Heart left ventricle (tissue), 16 donors: Measurements from ENCODE around the gene RXFP3. TPM values are rescaled to one million over a fixed set of nuclear protein-coding genes. Genes with fewer than 3 reads are reported as not detected.

Experiments used
- ATAC-seq, 4 donors: fragments of 200-7000 bp; cut with Tn5 transposase; one replicate each; pipeline ENCODE4 v1.9.1; 2020 to 2022; ENCODE audit warnings: moderate library complexity in 4 of 4, mild to moderate bottlenecking in 3 of 4, moderate number of reproducible peaks in 1 of 4
- DNase-seq, 5 donors: peaks; one replicate each; pipeline ENCODE4 v3.0.0-alpha.2; 2020
- H3K27ac ChIP-seq, 12 donors: fragments of 200-600 bp; sonication (generic) in 4 of 12; one replicate each; pipeline versions ENCODE4 v1.5.0 to v1.8.0; 2016 to 2022; ENCODE audit warnings: mild to moderate bottlenecking in 2 of 12
- H3K27me3 ChIP-seq, 9 donors: fragments of 200-600 bp; sonication (generic) in 2 of 9; one replicate each; pipeline versions ENCODE4 v1.5.1 to v1.8.0; 2016 to 2022; ENCODE audit warnings: mild to moderate bottlenecking in 3 of 9
- H3K36me3 ChIP-seq, 9 donors: fragments of 200-600 bp; sonication (generic) in 2 of 9; one replicate each; pipeline versions ENCODE4 v1.5.0 to v1.8.0; 2018 to 2022; ENCODE audit warnings: mild to moderate bottlenecking in 2 of 9
- H3K4me1 ChIP-seq, 12 donors: fragments of 200-600 bp; sonication (generic) in 4 of 12; one replicate each; pipeline versions ENCODE4 v1.5.0 to v1.8.0; 2016 to 2022; ENCODE audit warnings: mild to moderate bottlenecking in 3 of 12
- H3K4me3 ChIP-seq, 12 donors: fragments of 200-600 bp; sonication (generic) in 4 of 12; one replicate each; pipeline versions ENCODE4 v1.5.0 to v1.8.0; 2017 to 2022; ENCODE audit warnings: mild to moderate bottlenecking in 9 of 12, moderate library complexity in 4 of 12
- H3K9me3 ChIP-seq, 12 donors: fragments of 200-600 bp; sonication (generic) in 4 of 12; one replicate each; pipeline versions ENCODE4 v1.5.0 to v1.8.0; 2016 to 2022; ENCODE audit warnings: mild to moderate bottlenecking in 1 of 12
- POLR2A ChIP-seq, 2 donors: fragments of 450-650 bp; IDR thresholded peaks; one replicate each; pipeline ENCODE4 v1.6.1; 2017; ENCODE audit warnings: antibody characterized with exemption in 2 of 2, mild to moderate bottlenecking in 2 of 2, moderate library complexity in 2 of 2
- WGBS, 4 donors: extraction: QIAGEN DNeasy Blood & Tissue Kit in 2 of 4; methylation state at CpG; one replicate each; pipeline versions ENCODE4 v1.1.5 to v1.1.7; 2013 to 2018; 5-methylcytosine and 5-hydroxymethylcytosine counted together
- intact Hi-C, 10 donors: fragments of 100-400 bp; cut with DNase I; formaldehyde crosslinking; loops; one replicate each; pipeline versions ENCODE4 v1.11.1 to v1.14.2; 2022
- long read RNA-seq, 3 donors: library from polyadenylated mRNA; unstranded; transcript quantifications; one replicate each; pipeline ENCODE4 v2.0.0, GENCODE V29; 2020 to 2021
- polyA plus RNA-seq, 2 donors: library from polyadenylated mRNA; stranded (reverse); fragments of 200-250 nt; gene quantifications; one replicate each; pipeline ENCODE4 v1.2.3, GENCODE V29; 2013
- total RNA-seq, 9 donors: library from RNA; depleted of rRNA in 2 of 9; stranded (reverse); fragments of >200 nt in 2 of 9; fragmentation: NEBNext Ultra II Directional in 3 of 9; extraction: Animal tissue kit (Norgen Biotek cat#: 25700) in 3 of 9; gene quantifications; one replicate each; pipeline versions ENCODE4 v1.1.0 to v1.2.4, GENCODE V29; 2016 to 2023
- TF ChIP-seq, protein P1 (sequence below), 12 donors: fragments of 200-600 bp; sonication (generic) in 4 of 12; IDR thresholded peaks; one replicate each; pipeline versions ENCODE4 v1.5.0 to v1.8.0; 2018 to 2022; ENCODE audit warnings: antibody characterized with exemption in 12 of 12, mild to moderate bottlenecking in 5 of 12
- donor health status: ischemic (EF 13 %, LVEDD 7.1; RV severe dilation, severe dysfunction).
- donor health status: healthy with polysubstance abuse.
- donor health status: DM: no; HTN: yes; CAD: no.
- donor health status: DM: no; HTN: no; CAD: no.
- donor health status: ischemic (EF 25% LVEDD 6.9; RV normal size, moderate dysfunction).
- donor health status: ischemic (EF 25% LVEDD 5.7; RV mildly dilated, moderate dysfunction).
- donor health status: healthy.
- donor health status: DM: yes; HTN: yes; CAD: no.
- donor health status: ischemic (EF 35%, LVEDD 5.7; RV mildly dilated, moderate dysfunction).
- donor health status: nonischemic (EF 11% LVEDD 7.7; RV severe dilation, severe dysfunction).
- donor health status: DM: yes; HTN: yes; CAD: no.
- donor health status: PGD.
- donor health status: ischemic (EF 29% LVEDD 5.4; RV normal size, mild dysfunction).
- donor health status: nonischemic (EF 23%, LVEDD 6.1; RV moderate dilation, normal function).

The RXFP3 gene, protein sequence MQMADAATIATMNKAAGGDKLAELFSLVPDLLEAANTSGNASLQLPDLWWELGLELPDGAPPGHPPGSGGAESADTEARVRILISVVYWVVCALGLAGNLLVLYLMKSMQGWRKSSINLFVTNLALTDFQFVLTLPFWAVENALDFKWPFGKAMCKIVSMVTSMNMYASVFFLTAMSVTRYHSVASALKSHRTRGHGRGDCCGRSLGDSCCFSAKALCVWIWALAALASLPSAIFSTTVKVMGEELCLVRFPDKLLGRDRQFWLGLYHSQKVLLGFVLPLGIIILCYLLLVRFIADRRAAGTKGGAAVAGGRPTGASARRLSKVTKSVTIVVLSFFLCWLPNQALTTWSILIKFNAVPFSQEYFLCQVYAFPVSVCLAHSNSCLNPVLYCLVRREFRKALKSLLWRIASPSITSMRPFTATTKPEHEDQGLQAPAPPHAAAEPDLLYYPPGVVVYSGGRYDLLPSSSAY
- total RNA-seq (not detected), polyA plus RNA-seq (under 1 TPM in 1 of 2 donors, not detected in 1; 0.03 TPM)
- long read RNA-seq, donor 1 = 0 reads
- long read RNA-seq, donor 2 = 0 reads
- long read RNA-seq, donor 3 = 0 reads

DNA sequence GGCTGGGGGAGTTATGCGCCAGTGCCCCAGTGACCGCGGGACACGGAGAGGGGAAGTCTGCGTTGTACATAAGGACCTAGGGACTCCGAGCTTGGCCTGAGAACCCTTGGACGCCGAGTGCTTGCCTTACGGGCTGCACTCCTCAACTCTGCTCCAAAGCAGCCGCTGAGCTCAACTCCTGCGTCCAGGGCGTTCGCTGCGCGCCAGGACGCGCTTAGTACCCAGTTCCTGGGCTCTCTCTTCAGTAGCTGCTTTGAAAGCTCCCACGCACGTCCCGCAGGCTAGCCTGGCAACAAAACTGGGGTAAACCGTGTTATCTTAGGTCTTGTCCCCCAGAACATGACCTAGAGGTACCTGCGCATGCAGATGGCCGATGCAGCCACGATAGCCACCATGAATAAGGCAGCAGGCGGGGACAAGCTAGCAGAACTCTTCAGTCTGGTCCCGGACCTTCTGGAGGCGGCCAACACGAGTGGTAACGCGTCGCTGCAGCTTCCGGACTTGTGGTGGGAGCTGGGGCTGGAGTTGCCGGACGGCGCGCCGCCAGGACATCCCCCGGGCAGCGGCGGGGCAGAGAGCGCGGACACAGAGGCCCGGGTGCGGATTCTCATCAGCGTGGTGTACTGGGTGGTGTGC lies at the start of gene RXFP3:
TSS of gene RXFP3 (plus strand) at position 6 of the 636 bp plus-strand sequence. CDS start at position 361, 355 bp downstream.
- intact Hi-C loops = loop anchor here in 5 of 10 donors (10.0 kb wide), 2 partner anchors 462 to 502 kb away; no protein-coding TSS in a partner anchor
- Histone ChIP-seq H3K36me3 (no peaks in the 10 kb centered on the region), H3K4me1 (peaks cover 0 to 24% (median 8%) of the 10 kb centered on the region in 12 donors), H3K27me3 (peaks cover 19 to 64% (median 44%) of the 10 kb centered on the region in 9 donors), H3K4me3 (peak within 1 kb of the TSS; percentile 6 to 55 (median 38)), H3K9me3 (no peaks in the 10 kb centered on the region), H3K27ac (no peak within 1 kb of the TSS)
- 3 to 5% (median 5%) methylated on average over 16 to 45 of the region's 45 CpGs for WGBS, 4 donors
- TF ChIP-seq, protein P1, sequence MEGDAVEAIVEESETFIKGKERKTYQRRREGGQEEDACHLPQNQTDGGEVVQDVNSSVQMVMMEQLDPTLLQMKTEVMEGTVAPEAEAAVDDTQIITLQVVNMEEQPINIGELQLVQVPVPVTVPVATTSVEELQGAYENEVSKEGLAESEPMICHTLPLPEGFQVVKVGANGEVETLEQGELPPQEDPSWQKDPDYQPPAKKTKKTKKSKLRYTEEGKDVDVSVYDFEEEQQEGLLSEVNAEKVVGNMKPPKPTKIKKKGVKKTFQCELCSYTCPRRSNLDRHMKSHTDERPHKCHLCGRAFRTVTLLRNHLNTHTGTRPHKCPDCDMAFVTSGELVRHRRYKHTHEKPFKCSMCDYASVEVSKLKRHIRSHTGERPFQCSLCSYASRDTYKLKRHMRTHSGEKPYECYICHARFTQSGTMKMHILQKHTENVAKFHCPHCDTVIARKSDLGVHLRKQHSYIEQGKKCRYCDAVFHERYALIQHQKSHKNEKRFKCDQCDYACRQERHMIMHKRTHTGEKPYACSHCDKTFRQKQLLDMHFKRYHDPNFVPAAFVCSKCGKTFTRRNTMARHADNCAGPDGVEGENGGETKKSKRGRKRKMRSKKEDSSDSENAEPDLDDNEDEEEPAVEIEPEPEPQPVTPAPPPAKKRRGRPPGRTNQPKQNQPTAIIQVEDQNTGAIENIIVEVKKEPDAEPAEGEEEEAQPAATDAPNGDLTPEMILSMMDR (IDR thresholded peaks at IDR 0.05) = peak in 1 of 12 donors; percentile 4
- no peak for TF ChIP-seq POLR2A (IDR thresholded peaks at IDR 0.05)
- DNase-seq (peak in 2 of 5 donors; percentile 30 to 62), ATAC-seq (peak in 3 of 4 donors; percentile 42 to 60 (median 56))

DNA sequence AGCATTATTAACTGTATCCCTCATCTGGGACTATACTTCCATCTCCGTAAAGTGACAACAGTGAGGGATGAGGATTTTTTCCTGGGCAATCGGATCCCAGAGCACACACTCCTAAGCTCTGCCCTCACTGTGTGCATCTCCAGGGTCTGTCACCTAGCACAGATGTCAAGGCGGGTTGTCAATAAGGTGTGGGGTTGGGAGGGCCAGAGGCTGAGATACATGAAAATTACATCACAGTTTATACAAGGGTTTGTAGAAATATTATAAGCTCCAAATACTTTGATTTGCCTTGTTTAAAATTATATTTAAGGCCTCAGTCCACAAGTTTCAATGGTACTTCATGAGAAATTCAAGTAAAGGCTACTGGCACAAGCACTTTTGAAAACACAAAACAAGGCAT lies 48.9 kb upstream of the RXFP3 start:
- 74 to 87% (median 84%) methylated on average over 3 of the region's 3 CpGs for WGBS, 4 donors
- no peaks in the 10 kb centered on the region for H3K36me3 ChIP-seq
- no peak for TF ChIP-seq POLR2A (IDR thresholded peaks at IDR 0.05)
- TF ChIP-seq, protein P1 (IDR thresholded peaks at IDR 0.05) = no peak
- intact Hi-C loops = loop anchor here in 1 of 10 donors (5.0 kb wide), 1 partner anchor 35 kb away; no protein-coding TSS in a partner anchor
- no peaks in the 10 kb centered on the region for H3K9me3 ChIP-seq
- ATAC-seq (no peak), DNase-seq (no peak)
- no peak overlapping the region for H3K4me3 ChIP-seq
- peaks cover 0 to 23% (median 5%) of the 10 kb centered on the region in 12 donors for H3K4me1 ChIP-seq
- peaks cover 0 to 34% (median 12%) of the 10 kb centered on the region in 9 donors for H3K27me3 ChIP-seq
- no peak overlapping the region for H3K27ac ChIP-seq

DNA sequence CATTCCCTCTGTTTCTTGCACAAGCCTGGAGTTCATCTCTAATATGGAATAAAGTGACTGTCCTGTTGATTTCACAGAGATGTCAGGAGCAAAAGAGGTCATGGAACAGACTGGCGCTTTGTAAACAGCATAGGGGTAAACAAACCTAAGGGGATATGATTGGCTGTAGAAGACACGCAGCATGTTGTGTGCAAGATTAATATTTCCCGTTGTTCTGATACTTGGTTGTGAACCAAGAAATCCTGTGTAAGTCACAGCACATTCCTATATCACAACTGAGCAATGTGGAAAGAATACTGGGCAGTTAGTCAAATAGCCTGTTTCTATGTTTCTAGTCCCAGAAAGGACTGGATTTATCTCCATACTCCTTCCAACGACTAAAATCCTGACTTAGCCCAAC lies 47.6 kb upstream of the RXFP3 start:
- no peak for ATAC-seq
- intact Hi-C loops = loop anchor here in 1 of 10 donors (5.0 kb wide), 1 partner anchor 36 kb away; no protein-coding TSS in a partner anchor
- DNase-seq = no peak
- Histone ChIP-seq H3K27me3 (peaks cover 0 to 40% (median 12%) of the 10 kb centered on the region in 9 donors), H3K9me3 (no peaks in the 10 kb centered on the region), H3K4me3 (no peak overlapping the region), H3K27ac (no peak overlapping the region), H3K36me3 (no peaks in the 10 kb centered on the region), H3K4me1 (peaks cover 0 to 30% (median 6%) of the 10 kb centered on the region in 12 donors)
- WGBS, 4 donors = 58 to 67% (median 58%) methylated on average over 4 of the region's 4 CpGs
- TF ChIP-seq POLR2A (IDR thresholded peaks at IDR 0.05) = no peak
- TF ChIP-seq, protein P1 (IDR thresholded peaks at IDR 0.05) = no peak
